ENCODE results near the gene GADD45A.

GRCh38 chr1:67686267-67687197, 1.5 kb downstream of the GADD45A start:
- peak; percentile 54 to 77 (median 74) for TF ChIP-seq POLR2AphosphoS5 (IDR thresholded peaks at IDR 0.05)
- TF ChIP-seq CTCF (IDR thresholded peaks at IDR 0.05 in 8 of 11, conservative IDR thresholded peaks at IDR 0.05 in 3 of 11), result no peak
- TF ChIP-seq POLR2A (IDR thresholded peaks at IDR 0.05), result no peak

Data from spleen (tissue), 7 donors.